ENCODE results near the gene FRMPD2.

The FRMPD2 gene

GRCh38 chr10:48309711-48310226 is 35.3 kb upstream of the FRMPD2 start:
- TF ChIP-seq SIN3A (IDR thresholded peaks at IDR 0.05; ENCODE audit: borderline replicate concordance, insufficient read depth, low read length), result no peak

GRCh38 chr10:48307711-48308018 is 33.2 kb upstream of the FRMPD2 start:
- TF ChIP-seq REST (IDR thresholded peaks at IDR 0.05; ENCODE audit: insufficient read depth in 1 of 2, low read depth in 2 of 2, low read length in 2 of 2) (no peak), FOXP2 (optimal IDR thresholded peaks at IDR 0.05; ENCODE audit: borderline replicate concordance, extremely low read depth, extremely low read length, insufficient read depth) (no peak), SIN3A (IDR thresholded peaks at IDR 0.05; ENCODE audit: borderline replicate concordance, insufficient read depth, low read length) (no peak)

GRCh38 chr10:48306870-48307710 is 32.6 kb upstream of the FRMPD2 start:
- TF ChIP-seq POLR2AphosphoS5 (IDR thresholded peaks at IDR 0.05; ENCODE audit: low read depth, low read length) (no peak), FOXP2 (optimal IDR thresholded peaks at IDR 0.05; ENCODE audit: borderline replicate concordance, extremely low read depth, extremely low read length, insufficient read depth) (peak; percentile 25), SIN3A (IDR thresholded peaks at IDR 0.05; ENCODE audit: borderline replicate concordance, insufficient read depth, low read length) (no peak)

GRCh38 chr10:48306265-48306869 is 31.9 kb upstream of the FRMPD2 start, which contains the start of gene MAPK8:
MAPK8 (plus strand) TSS chr10:48306677; CDS start chr10:48401661, 94,984 bp downstream.
- TF ChIP-seq POLR2AphosphoS5 (IDR thresholded peaks at IDR 0.05; ENCODE audit: low read depth, low read length) (peak; percentile 52; the same call in 1 of the 2 replicates), FOXP2 (optimal IDR thresholded peaks at IDR 0.05; ENCODE audit: borderline replicate concordance, extremely low read depth, extremely low read length, insufficient read depth) (peak; percentile 83), SIN3A (IDR thresholded peaks at IDR 0.05; ENCODE audit: borderline replicate concordance, insufficient read depth, low read length) (no peak)

- no peak for TF ChIP-seq FOXP2 (optimal IDR thresholded peaks at IDR 0.05; ENCODE audit: borderline replicate concordance, extremely low read depth, extremely low read length, insufficient read depth)
- TF ChIP-seq REST (IDR thresholded peaks at IDR 0.05; ENCODE audit: insufficient read depth in 1 of 2, low read depth in 2 of 2, low read length in 2 of 2), result no peak
- no peak for TF ChIP-seq TAF1 (IDR thresholded peaks at IDR 0.05; ENCODE audit: borderline replicate concordance, insufficient read depth, low read length)
- TF ChIP-seq SIN3A (IDR thresholded peaks at IDR 0.05; ENCODE audit: borderline replicate concordance, insufficient read depth, low read length), result no peak
- no peak for TF ChIP-seq POLR2AphosphoS5 (IDR thresholded peaks at IDR 0.05; ENCODE audit: low read depth, low read length)
Measured at GRCh38 chr10:48305905-48306264, 31.4 kb upstream of the FRMPD2 start.

- TF ChIP-seq SIN3A (IDR thresholded peaks at IDR 0.05; ENCODE audit: borderline replicate concordance, insufficient read depth, low read length) (no peak), REST (IDR thresholded peaks at IDR 0.05; ENCODE audit: insufficient read depth in 1 of 2, low read depth in 2 of 2, low read length in 2 of 2) (no peak), FOXP2 (optimal IDR thresholded peaks at IDR 0.05; ENCODE audit: borderline replicate concordance, extremely low read depth, extremely low read length, insufficient read depth) (no peak), POLR2AphosphoS5 (IDR thresholded peaks at IDR 0.05; ENCODE audit: low read depth, low read length) (no peak), TAF1 (IDR thresholded peaks at IDR 0.05; ENCODE audit: borderline replicate concordance, insufficient read depth, low read length) (no peak)
Measured at GRCh38 chr10:48302515-48303476, 28.3 kb upstream of the FRMPD2 start.

Measured in PFSK-1 (cell line).